ENCODE measurements around the gene APPBP2. TPM values are rescaled to one million over a fixed set of nuclear protein-coding genes. Genes with fewer than 3 reads are reported as not detected.

APPBP2 gene
- total RNA-seq, 1 donor from 2014 or later: 51.7 TPM

GRCh38 chr17:60534613-60535157 is 8.6 kb upstream of the APPBP2 start:
- H3K27ac Mint-ChIP-seq (ENCODE audit: unreplicated experiment): no peak overlapping the region
- no peak for DNase-seq (ENCODE audit: extremely low spot score, unreplicated experiment)
- H3K4me1 Mint-ChIP-seq (ENCODE audit: unreplicated experiment): peaks cover 10% of the 10 kb centered on the region
- no peak for TF ChIP-seq CTCF (IDR thresholded peaks at IDR 0.05)
- no peaks in the 10 kb centered on the region for H3K9me3 Mint-ChIP-seq (ENCODE audit: unreplicated experiment)
- H3K4me3 Mint-ChIP-seq (ENCODE audit: unreplicated experiment): no peak overlapping the region
- H3K36me3 Mint-ChIP-seq (ENCODE audit: unreplicated experiment): no peaks in the 10 kb centered on the region
- H3K27me3 Mint-ChIP-seq (ENCODE audit: unreplicated experiment): no peaks in the 10 kb centered on the region

GRCh38 chr17:60534010-60534555 is 8.0 kb upstream of the APPBP2 start:
- H3K4me1 Mint-ChIP-seq (ENCODE audit: unreplicated experiment): peaks cover 10% of the 10 kb centered on the region
- H3K27me3 Mint-ChIP-seq (ENCODE audit: unreplicated experiment): no peaks in the 10 kb centered on the region
- H3K36me3 Mint-ChIP-seq (ENCODE audit: unreplicated experiment): no peaks in the 10 kb centered on the region
- no peak for TF ChIP-seq CTCF (IDR thresholded peaks at IDR 0.05)
- DNase-seq (ENCODE audit: extremely low spot score, unreplicated experiment): no peak
- H3K27ac Mint-ChIP-seq (ENCODE audit: unreplicated experiment): peak overlapping the region; percentile 24
- no peak overlapping the region for H3K4me3 Mint-ChIP-seq (ENCODE audit: unreplicated experiment)
- no peaks in the 10 kb centered on the region for H3K9me3 Mint-ChIP-seq (ENCODE audit: unreplicated experiment)

- peaks cover 9% of the 10 kb centered on the region for H3K4me1 Mint-ChIP-seq (ENCODE audit: unreplicated experiment)
- H3K4me3 Mint-ChIP-seq (ENCODE audit: unreplicated experiment): no peak overlapping the region
- H3K27me3 Mint-ChIP-seq (ENCODE audit: unreplicated experiment): no peaks in the 10 kb centered on the region
- DNase-seq (ENCODE audit: extremely low spot score, unreplicated experiment): no peak
- no peak overlapping the region for H3K27ac Mint-ChIP-seq (ENCODE audit: unreplicated experiment)
- H3K9me3 Mint-ChIP-seq (ENCODE audit: unreplicated experiment): no peaks in the 10 kb centered on the region
- TF ChIP-seq CTCF (IDR thresholded peaks at IDR 0.05): no peak
- no peaks in the 10 kb centered on the region for H3K36me3 Mint-ChIP-seq (ENCODE audit: unreplicated experiment)
Observed at GRCh38 chr17:60529806-60530205, 3.8 kb upstream of the APPBP2 start.

- H3K27ac Mint-ChIP-seq (ENCODE audit: unreplicated experiment): no peak overlapping the region
- no peak for TF ChIP-seq CTCF (IDR thresholded peaks at IDR 0.05)
- H3K27me3 Mint-ChIP-seq (ENCODE audit: unreplicated experiment): no peaks in the 10 kb centered on the region
- H3K4me1 Mint-ChIP-seq (ENCODE audit: unreplicated experiment): peaks cover 11% of the 10 kb centered on the region
- no peaks in the 10 kb centered on the region for H3K36me3 Mint-ChIP-seq (ENCODE audit: unreplicated experiment)
- DNase-seq (ENCODE audit: extremely low spot score, unreplicated experiment): no peak
- no peak overlapping the region for H3K4me3 Mint-ChIP-seq (ENCODE audit: unreplicated experiment)
- H3K9me3 Mint-ChIP-seq (ENCODE audit: unreplicated experiment): no peaks in the 10 kb centered on the region
Observed at GRCh38 chr17:60528828-60529227, 2.8 kb upstream of the APPBP2 start.

- no peak for DNase-seq (ENCODE audit: extremely low spot score, unreplicated experiment)
- Mint-ChIP-seq H3K27me3 (ENCODE audit: unreplicated experiment) (no peaks in the 10 kb centered on the region), H3K27ac (ENCODE audit: unreplicated experiment) (no peak overlapping the region), H3K36me3 (ENCODE audit: unreplicated experiment) (peaks cover 3% of the 10 kb centered on the region), H3K4me1 (ENCODE audit: unreplicated experiment) (peaks cover 19% of the 10 kb centered on the region), H3K4me3 (ENCODE audit: unreplicated experiment) (peak overlapping the region; percentile 22), H3K9me3 (ENCODE audit: unreplicated experiment) (no peaks in the 10 kb centered on the region)
- TF ChIP-seq CTCF (IDR thresholded peaks at IDR 0.05): no peak
Observed at GRCh38 chr17:60527701-60528100, 1.7 kb upstream of the APPBP2 start.
